Skeletal muscle tissue (tissue), 4 donors: ENCODE data around the gene MAPKAP1. TPM values are rescaled to one million over a fixed set of nuclear protein-coding genes. Genes with fewer than 3 reads are reported as not detected.

ENCODE experiments used
- H3K27ac ChIP-seq: one replicate; pipeline ENCODE4 v1.7.0; 2013; ENCODE audit warnings: mild to moderate bottlenecking, low read depth, low read length, inconsistent platforms
- H3K27me3 ChIP-seq, 3 donors: one replicate each; pipeline ENCODE4 v1.7.0; 2013; ENCODE audit warnings: low read length in 3 of 3; ENCODE audit not compliant: control insufficient read depth in 3 of 3, insufficient read depth in 3 of 3
- H3K36me3 ChIP-seq, 3 donors: one replicate each; pipeline ENCODE4 v1.7.0; 2013; ENCODE audit warnings: low read length in 3 of 3; ENCODE audit not compliant: control insufficient read depth in 3 of 3, insufficient read depth in 3 of 3
- H3K4me1 ChIP-seq, 3 donors: one replicate each; pipeline ENCODE4 v1.7.0; 2013; ENCODE audit warnings: low read length in 3 of 3, mild to moderate bottlenecking in 3 of 3; ENCODE audit not compliant: control insufficient read depth in 3 of 3, insufficient read depth in 3 of 3
- H3K4me3 ChIP-seq, 3 donors: one replicate each; pipeline ENCODE4 v1.7.0; 2013; ENCODE audit warnings: low read length in 3 of 3
- H3K9ac ChIP-seq, 3 donors: one replicate each; pipeline ENCODE4 v1.7.0; 2013; ENCODE audit warnings: low read length in 3 of 3, mild to moderate bottlenecking in 3 of 3, moderate library complexity in 2 of 3, low read depth in 1 of 3
- H3K9me3 ChIP-seq, 3 donors: one replicate each; pipeline ENCODE4 v1.7.0; 2013; ENCODE audit warnings: low read length in 3 of 3; ENCODE audit not compliant: control insufficient read depth in 3 of 3
- total RNA-seq: library from RNA; depleted of rRNA; stranded (reverse); fragments of >200 nt; gene quantifications from one replicate; pipeline ENCODE4 v1.2.3, GENCODE V29; 2014
- donor health status: Osteomylitis.

The MAPKAP1 gene
- total RNA-seq, 1 donor from 2014 or later = 44.9 TPM

DNA sequence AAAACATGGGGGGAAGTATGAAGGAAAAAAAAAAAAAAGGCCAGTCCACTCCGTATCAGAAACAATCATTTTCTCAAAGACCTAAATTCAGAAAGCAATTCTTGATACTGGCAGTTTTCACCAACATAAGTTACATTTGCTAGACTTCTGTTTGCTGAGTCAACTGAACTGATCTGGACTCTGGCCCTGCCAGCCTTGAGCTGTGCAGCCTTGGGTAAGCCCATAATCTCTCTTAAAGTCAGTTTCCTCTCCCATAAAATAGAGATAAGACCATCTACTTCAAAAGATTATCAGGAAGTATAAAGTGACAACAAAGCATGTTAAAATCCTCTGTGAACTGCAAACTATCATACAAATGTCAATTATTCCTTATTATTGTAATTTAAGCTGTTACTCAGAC is 106.8 kb downstream of the MAPKAP1 start:
- H3K9me3 ChIP-seq = no peaks in the 10 kb centered on the region
- H3K27ac ChIP-seq = no peak overlapping the region
- H3K36me3 ChIP-seq = no peaks in the 10 kb centered on the region
- no peaks in the 10 kb centered on the region for H3K4me1 ChIP-seq
- no peak overlapping the region for H3K4me3 ChIP-seq
- H3K9ac ChIP-seq = no peak overlapping the region
- H3K27me3 ChIP-seq = no peaks in the 10 kb centered on the region

GRCh38 chr9:125594223-125594610 is 112.8 kb downstream of the MAPKAP1 start:
- Histone ChIP-seq H3K36me3 (no peaks in the 10 kb centered on the region), H3K4me1 (no peaks in the 10 kb centered on the region)

DNA sequence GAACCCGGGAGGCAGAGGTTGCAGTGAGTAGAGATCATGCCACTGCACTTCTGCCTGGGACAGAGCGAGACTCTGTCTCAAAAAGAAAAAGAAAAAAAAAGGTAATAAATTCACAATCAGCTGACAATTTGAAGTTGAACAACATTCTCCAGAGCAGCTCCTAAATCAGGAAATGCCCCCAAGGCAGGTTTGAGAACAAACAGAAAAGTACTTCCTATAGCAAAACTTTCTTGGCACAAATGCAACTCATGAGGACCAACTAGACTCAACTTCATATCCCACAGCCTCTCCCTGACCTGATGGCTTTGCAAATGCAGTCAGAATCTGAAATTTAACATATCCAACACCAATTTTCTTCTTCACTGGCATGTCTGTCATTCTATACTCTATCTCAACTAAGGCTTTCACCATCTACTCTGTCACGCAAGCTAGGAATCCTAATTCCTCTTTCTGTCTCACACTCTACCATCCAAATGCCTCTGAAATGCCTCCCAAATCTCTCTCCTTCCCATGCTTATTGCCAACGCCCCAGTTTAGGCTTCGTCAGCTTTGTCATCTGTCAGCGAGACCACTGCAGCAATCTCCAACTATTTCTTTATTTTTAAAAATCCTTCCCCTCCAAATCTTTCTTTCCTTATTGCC is 113.3 kb downstream of the MAPKAP1 start:
- Histone ChIP-seq H3K27ac (no peak overlapping the region), H3K9me3 (no peaks in the 10 kb centered on the region), H3K36me3 (no peaks in the 10 kb centered on the region), H3K4me1 (no peaks in the 10 kb centered on the region), H3K9ac (no peak overlapping the region), H3K4me3 (no peak overlapping the region), H3K27me3 (no peaks in the 10 kb centered on the region)

More at GRCh38 chr9:125594223-125594610, 112.8 kb downstream of the MAPKAP1 start:
- Histone ChIP-seq H3K9me3 (no peaks in the 10 kb centered on the region), H3K9ac (no peak overlapping the region), H3K27ac (no peak overlapping the region), H3K4me3 (no peak overlapping the region), H3K27me3 (no peaks in the 10 kb centered on the region)

DNA sequence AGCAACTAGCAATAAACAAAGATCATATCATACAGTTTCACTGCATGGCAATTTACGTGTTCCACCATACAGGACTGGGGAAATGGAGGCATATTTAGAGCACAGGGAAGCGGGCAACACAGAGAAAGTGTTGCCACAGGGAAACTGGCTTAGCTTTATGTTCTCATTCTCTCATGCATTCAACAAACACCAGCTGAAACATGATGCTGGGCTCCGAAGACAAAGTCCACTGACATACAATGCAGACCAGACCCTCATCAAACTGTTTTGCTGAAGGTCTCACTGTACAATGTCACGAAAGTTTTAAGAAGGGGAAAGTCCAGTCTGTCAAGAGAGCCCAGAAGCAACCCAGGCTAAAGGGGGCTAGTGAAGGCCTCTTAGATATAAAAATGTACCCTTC is 115.1 kb downstream of the MAPKAP1 start:
- no peaks in the 10 kb centered on the region for H3K27me3 ChIP-seq
- no peak overlapping the region for H3K9ac ChIP-seq
- H3K27ac ChIP-seq = no peak overlapping the region
- no peaks in the 10 kb centered on the region for H3K9me3 ChIP-seq
- H3K4me3 ChIP-seq = no peak overlapping the region
- no peaks in the 10 kb centered on the region for H3K4me1 ChIP-seq
- H3K36me3 ChIP-seq = no peaks in the 10 kb centered on the region

- no peaks in the 10 kb centered on the region for H3K36me3 ChIP-seq
- no peak overlapping the region for H3K9ac ChIP-seq
- no peaks in the 10 kb centered on the region for H3K9me3 ChIP-seq
- no peak overlapping the region for H3K4me3 ChIP-seq
- no peaks in the 10 kb centered on the region for H3K27me3 ChIP-seq
- H3K27ac ChIP-seq = no peak overlapping the region
- no peaks in the 10 kb centered on the region for H3K4me1 ChIP-seq
Measured at GRCh38 chr9:125591245-125591644, 115.8 kb downstream of the MAPKAP1 start.

GRCh38 chr9:125589287-125589686 is 117.7 kb downstream of the MAPKAP1 start:
- H3K4me1 ChIP-seq = no peaks in the 10 kb centered on the region
- no peaks in the 10 kb centered on the region for H3K27me3 ChIP-seq
- peaks cover 0 to 6% (median 5%) of the 10 kb centered on the region in 3 donors for H3K36me3 ChIP-seq
- no peaks in the 10 kb centered on the region for H3K9me3 ChIP-seq
- no peak overlapping the region for H3K9ac ChIP-seq
- no peak overlapping the region for H3K4me3 ChIP-seq
- H3K27ac ChIP-seq = no peak overlapping the region

DNA sequence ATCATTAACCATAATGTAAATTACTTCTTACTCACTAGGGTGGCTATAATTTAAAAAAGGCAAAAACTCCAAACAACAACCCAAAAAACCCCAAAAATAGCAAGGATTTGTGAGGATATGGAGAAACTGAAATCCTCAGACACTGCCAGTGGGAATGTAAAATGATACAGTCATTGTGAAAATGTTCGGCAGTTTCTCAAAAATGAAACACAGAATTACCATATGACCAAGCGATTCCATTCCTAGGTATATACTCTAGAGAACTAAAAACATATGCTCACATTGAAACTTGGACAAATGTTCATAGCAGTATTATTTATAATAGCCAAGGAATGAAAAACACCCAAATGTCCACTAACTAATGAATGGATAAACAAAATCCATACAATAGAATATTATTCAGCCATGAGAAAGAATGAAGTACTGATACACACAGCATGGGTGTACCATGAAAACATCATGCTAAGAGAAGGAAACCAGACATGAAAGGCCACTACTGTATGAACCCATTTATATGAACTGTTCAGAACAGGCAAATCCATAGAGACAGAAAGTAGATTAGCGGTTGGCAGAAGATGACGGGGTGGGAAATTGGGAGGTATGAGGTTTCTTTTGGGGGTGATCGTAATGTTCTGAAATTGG is 119.1 kb downstream of the MAPKAP1 start:
- Histone ChIP-seq H3K27ac (no peak overlapping the region), H3K9me3 (no peaks in the 10 kb centered on the region), H3K27me3 (no peaks in the 10 kb centered on the region), H3K4me1 (no peaks in the 10 kb centered on the region), H3K36me3 (peaks cover 0 to 6% (median 5%) of the 10 kb centered on the region in 3 donors), H3K4me3 (no peak overlapping the region), H3K9ac (no peak overlapping the region)

DNA sequence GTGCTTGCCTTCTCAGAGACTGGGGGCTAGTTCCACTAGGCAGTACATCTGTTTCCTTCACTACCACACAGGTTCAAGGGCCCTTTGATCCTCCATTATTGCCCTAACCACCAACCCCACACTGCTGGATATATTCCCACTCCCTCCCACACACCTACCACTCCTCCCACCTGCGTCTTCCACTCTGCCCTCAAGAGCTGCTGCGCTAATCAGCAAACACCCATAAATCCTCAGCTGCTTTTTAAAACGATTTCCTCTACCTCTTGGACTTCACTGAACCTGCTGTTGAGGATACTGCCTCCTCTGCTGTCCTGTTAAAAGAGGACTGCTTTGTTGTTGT is 120.9 kb downstream of the MAPKAP1 start:
- Histone ChIP-seq H3K9ac (no peak overlapping the region), H3K27me3 (no peaks in the 10 kb centered on the region)

DNA sequence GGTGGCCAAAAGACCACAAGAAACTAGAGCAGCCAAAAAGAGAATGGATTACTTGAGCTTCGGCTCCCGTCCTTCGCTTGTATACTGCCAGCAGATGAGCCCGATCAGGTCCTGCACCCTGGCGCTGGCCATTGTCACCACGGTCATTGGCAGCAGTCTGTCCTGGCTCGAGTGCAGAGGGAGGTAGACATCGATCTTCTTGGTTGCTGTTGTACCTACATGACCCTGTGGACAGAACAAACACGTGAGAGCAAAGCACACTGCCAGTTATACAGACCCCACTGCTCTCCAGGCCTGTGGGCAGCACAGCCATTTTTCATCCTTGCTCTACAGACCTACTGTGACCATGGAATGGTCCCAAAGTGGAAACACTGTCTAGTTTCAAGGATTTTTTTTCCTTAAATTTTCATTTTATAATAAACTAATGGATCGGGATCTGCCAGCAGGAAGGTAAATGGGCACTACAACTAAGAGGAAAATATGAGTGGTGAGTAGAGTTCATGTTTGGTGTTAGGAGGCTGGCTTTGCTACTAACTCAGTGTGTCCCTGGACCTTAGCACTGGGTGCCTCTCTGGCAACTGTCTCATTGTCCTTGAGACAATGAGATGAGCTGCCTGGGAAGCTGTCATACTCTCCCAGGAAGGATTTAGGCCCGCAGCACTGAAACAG is 121.4 kb downstream of the MAPKAP1 start:
- H3K27me3 ChIP-seq = no peaks in the 10 kb centered on the region
- H3K4me3 ChIP-seq = no peak overlapping the region
- peaks cover 0 to 6% (median 5%) of the 10 kb centered on the region in 3 donors for H3K36me3 ChIP-seq
- no peaks in the 10 kb centered on the region for H3K4me1 ChIP-seq
- H3K27ac ChIP-seq = no peak overlapping the region
- no peak overlapping the region for H3K9ac ChIP-seq
- no peaks in the 10 kb centered on the region for H3K9me3 ChIP-seq

More for the DNA sequence above, 120.9 kb downstream of the MAPKAP1 start:
- no peaks in the 10 kb centered on the region for H3K9me3 ChIP-seq
- no peak overlapping the region for H3K27ac ChIP-seq
- no peaks in the 10 kb centered on the region for H3K4me1 ChIP-seq
- H3K4me3 ChIP-seq = no peak overlapping the region
- peaks cover 0 to 6% (median 5%) of the 10 kb centered on the region in 3 donors for H3K36me3 ChIP-seq

DNA sequence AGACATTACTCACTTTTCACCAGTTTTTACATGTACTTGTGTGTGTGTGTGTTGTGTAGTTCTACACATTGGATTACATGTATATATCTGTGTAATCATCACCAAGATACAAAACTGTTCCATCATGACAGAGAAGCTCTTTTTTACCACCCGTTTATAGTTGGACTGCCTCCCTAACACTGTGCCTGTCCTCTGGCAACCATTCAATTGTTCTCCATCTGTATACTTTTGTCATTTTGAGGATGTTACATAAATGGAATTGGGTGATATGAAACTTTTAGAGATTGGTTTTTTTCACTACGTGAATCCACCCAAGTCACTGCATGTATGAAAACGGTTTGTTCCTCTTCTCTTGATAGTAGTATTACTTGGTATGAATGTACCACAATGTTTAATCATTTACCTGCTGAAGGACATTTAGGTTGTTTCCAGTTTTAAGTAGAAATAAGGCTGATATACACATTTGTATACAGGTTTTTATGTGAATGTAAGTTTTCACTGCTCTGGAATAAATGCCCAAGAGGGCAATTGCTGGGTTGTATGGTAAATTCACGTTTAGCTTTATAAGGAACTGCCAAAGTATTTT is 126.2 kb downstream of the MAPKAP1 start:
- H3K27me3 ChIP-seq = no peaks in the 10 kb centered on the region
- no peaks in the 10 kb centered on the region for H3K9me3 ChIP-seq
- H3K4me1 ChIP-seq = no peaks in the 10 kb centered on the region
- H3K9ac ChIP-seq = no peak overlapping the region
- H3K36me3 ChIP-seq = peaks cover 0 to 6% (median 5%) of the 10 kb centered on the region in 3 donors
- H3K27ac ChIP-seq = no peak overlapping the region
- no peak overlapping the region for H3K4me3 ChIP-seq
